ENCODE measurements around the gene DAB2IP.

Gene DAB2IP

DNA sequence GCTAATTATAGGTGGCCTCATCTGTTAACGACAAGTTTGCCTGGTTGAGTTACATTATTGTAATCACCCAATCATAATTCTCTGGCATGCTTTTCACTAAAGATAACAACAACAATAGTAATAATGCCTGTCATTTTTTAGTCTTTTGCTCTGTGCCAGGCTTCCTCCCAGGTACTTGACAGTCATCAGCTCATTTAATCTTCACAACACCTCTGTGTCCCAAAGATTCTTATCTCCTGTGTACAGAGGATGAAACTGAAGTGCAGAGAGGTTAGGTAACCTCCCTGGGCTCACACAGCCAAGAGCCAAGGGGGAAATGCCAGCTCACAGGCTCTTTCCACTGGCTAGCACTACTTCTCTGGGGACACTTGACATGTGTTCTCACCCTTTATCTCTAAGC is 77.5 kb downstream of the DAB2IP start:
- TF ChIP-seq BHLHE40 (IDR thresholded peaks at IDR 0.05; ENCODE audit: borderline replicate concordance) (no peak), SP1 (IDR thresholded peaks at IDR 0.05) (no peak), LEF1 (IDR thresholded peaks at IDR 0.05; ENCODE audit: borderline replicate concordance) (no peak), TARDBP (IDR thresholded peaks at IDR 0.05) (no peak), FOXK2 (IDR thresholded peaks at IDR 0.05) (no peak), SUZ12 (IDR thresholded peaks at IDR 0.05) (no peak), FOXM1 (IDR thresholded peaks at IDR 0.05; ENCODE audit: borderline replicate concordance) (no peak), CTBP1 (IDR thresholded peaks at IDR 0.05; ENCODE audit: borderline replicate concordance) (no peak)
- TF ChIP-seq, protein P1, sequence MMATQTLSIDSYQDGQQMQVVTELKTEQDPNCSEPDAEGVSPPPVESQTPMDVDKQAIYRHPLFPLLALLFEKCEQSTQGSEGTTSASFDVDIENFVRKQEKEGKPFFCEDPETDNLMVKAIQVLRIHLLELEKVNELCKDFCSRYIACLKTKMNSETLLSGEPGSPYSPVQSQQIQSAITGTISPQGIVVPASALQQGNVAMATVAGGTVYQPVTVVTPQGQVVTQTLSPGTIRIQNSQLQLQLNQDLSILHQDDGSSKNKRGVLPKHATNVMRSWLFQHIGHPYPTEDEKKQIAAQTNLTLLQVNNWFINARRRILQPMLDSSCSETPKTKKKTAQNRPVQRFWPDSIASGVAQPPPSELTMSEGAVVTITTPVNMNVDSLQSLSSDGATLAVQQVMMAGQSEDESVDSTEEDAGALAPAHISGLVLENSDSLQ (IDR thresholded peaks at IDR 0.05), result no peak
- POLR2A ChIA-PET, result no interaction called here
- CTCF ChIA-PET, result no interaction called here
- DNase-seq (ENCODE audit: extremely low spot score), result no peak

- TF ChIP-seq TARDBP (IDR thresholded peaks at IDR 0.05) (no peak), NFRKB (IDR thresholded peaks at IDR 0.05) (no peak), FOXK2 (IDR thresholded peaks at IDR 0.05) (no peak), BHLHE40 (IDR thresholded peaks at IDR 0.05; ENCODE audit: borderline replicate concordance) (no peak), FOXA1 (IDR thresholded peaks at IDR 0.05) (no peak), ARNT (IDR thresholded peaks at IDR 0.05) (no peak), ELF4 (IDR thresholded peaks at IDR 0.05) (no peak), HDGF (IDR thresholded peaks at IDR 0.05; ENCODE audit: borderline replicate concordance) (no peak), SUZ12 (IDR thresholded peaks at IDR 0.05) (no peak), SP1 (IDR thresholded peaks at IDR 0.05) (no peak), FOXM1 (IDR thresholded peaks at IDR 0.05; ENCODE audit: borderline replicate concordance) (no peak), ZNF384 (IDR thresholded peaks at IDR 0.05) (no peak), CTBP1 (IDR thresholded peaks at IDR 0.05; ENCODE audit: borderline replicate concordance) (no peak), LEF1 (IDR thresholded peaks at IDR 0.05; ENCODE audit: borderline replicate concordance) (no peak), L3MBTL2 (conservative IDR thresholded peaks at IDR 0.05) (no peak)
- TF ChIP-seq, protein P1 (IDR thresholded peaks at IDR 0.05), result no peak
- DNase-seq (ENCODE audit: extremely low spot score), result no peak
- CTCF ChIA-PET, result no interaction called here
- POLR2A ChIA-PET, result no interaction called here
Measured at GRCh38 chr9:121729769-121730562, 78.5 kb downstream of the DAB2IP start.

DNA sequence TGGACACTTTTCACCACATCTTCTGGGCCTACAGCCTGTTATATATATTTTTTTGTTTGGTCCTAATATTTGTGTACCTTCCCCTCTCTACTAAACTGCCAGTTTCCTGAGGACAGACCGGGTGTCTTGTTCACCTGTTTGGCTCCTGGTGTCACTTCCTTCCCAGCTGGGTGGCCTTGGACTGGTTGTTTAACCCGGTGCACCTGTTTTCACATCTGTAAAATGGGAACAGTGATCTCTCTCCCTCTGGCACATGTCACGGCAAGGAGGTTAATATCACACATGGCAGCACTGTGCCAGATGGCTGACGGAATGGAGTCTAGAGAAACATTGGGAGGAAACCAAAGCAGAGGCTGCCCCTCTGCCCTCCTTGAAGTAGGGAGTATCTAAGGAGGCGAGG is 79.7 kb downstream of the DAB2IP start:
- no peak for DNase-seq (ENCODE audit: extremely low spot score)
- CTCF ChIA-PET, result no interaction called here
- POLR2A ChIA-PET, result no interaction called here
- TF ChIP-seq NFRKB (IDR thresholded peaks at IDR 0.05) (no peak), SP1 (IDR thresholded peaks at IDR 0.05) (no peak), ARNT (IDR thresholded peaks at IDR 0.05) (no peak)
- TF ChIP-seq, protein P1 (IDR thresholded peaks at IDR 0.05), result no peak

DNA sequence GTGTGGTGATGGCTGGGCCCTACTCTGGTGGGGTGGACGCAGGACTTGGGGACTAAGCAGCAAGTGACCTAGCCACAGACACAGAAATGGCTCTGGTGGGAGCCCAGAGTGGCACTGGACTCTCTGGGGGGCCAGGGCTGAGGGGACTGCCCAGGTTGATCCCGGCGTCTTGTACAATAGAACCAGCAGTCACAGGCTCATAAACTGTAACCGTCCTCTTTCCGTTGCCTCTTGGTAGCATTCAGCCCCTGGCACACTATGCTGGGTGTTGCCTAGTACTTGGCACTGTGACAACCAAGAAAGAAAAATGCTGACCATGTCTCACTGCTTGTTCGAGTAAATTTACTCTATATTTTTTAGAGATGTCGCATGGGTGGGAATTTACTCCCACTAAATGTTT is 80.5 kb downstream of the DAB2IP start:
- POLR2A ChIA-PET, result no interaction called here
- DNase-seq (ENCODE audit: extremely low spot score), result no peak
- TF ChIP-seq LEF1 (IDR thresholded peaks at IDR 0.05; ENCODE audit: borderline replicate concordance), result no peak
- no peak for TF ChIP-seq CTBP1 (IDR thresholded peaks at IDR 0.05; ENCODE audit: borderline replicate concordance)
- TF ChIP-seq HDGF (IDR thresholded peaks at IDR 0.05; ENCODE audit: borderline replicate concordance), result no peak
- TF ChIP-seq L3MBTL2 (conservative IDR thresholded peaks at IDR 0.05), result no peak
- no peak for TF ChIP-seq BHLHE40 (IDR thresholded peaks at IDR 0.05; ENCODE audit: borderline replicate concordance)
- TF ChIP-seq SP1 (IDR thresholded peaks at IDR 0.05), result no peak
- TF ChIP-seq ZNF384 (IDR thresholded peaks at IDR 0.05), result no peak
- CTCF ChIA-PET, result no interaction called here

DNA sequence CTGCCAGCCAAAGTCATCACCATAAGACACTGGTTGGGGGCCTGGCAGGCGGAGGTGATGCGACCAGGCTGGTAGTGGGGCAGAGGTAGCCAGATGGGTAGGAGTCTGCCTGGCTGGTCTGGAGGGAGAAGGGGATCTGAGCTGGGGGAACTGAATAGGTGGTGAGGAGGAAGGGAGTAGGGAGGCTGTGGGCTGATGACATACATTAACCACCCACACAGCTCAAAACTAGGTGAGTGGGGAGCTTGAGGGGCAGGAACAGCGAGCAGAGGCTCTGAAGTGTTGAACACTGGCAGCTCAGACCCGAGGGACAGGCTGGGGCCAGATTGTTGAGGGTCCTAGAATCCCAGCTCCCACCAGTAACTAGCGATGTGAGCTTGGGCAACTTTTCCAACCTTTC is 81.0 kb downstream of the DAB2IP start:
- CTCF ChIA-PET, result interaction anchor here (0.6 kb wide), 1 partner anchor 22 kb away, joined by 3 read pairs; no protein-coding TSS in a partner anchor
- TF ChIP-seq ARNT (IDR thresholded peaks at IDR 0.05) (no peak), FOXM1 (IDR thresholded peaks at IDR 0.05; ENCODE audit: borderline replicate concordance) (no peak)
- POLR2A ChIA-PET, result no interaction called here
- DNase-seq (ENCODE audit: extremely low spot score), result no peak

DNA sequence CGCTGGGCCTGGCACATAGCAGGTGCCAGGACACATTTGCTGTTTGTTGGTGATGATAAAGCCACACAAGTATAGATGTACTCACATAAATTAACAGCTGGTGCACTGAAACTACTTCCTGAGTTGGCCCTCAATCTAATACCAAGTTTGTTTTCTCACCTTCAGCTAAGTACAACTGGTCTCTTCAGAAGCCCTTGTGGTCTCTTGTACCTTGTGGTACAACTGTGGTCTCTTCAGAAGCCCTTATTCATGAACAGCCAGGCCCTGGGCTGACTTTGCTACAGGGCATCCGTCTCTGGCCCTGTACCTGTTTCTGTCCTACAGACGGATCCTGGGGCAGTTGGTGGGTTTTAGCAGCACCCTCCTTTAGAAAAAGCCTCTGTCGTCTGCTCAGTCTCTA is 81.5 kb downstream of the DAB2IP start:
- POLR2A ChIA-PET, result no interaction called here

More for the DNA sequence above, 81.5 kb downstream of the DAB2IP start:
- no peak for DNase-seq (ENCODE audit: extremely low spot score)
- CTCF ChIA-PET, result interaction anchor here (0.6 kb wide), 1 partner anchor 21 kb away, joined by 3 read pairs; no protein-coding TSS in a partner anchor
- no peak for TF ChIP-seq FOXA1 (IDR thresholded peaks at IDR 0.05)
- no peak for TF ChIP-seq ZNF384 (IDR thresholded peaks at IDR 0.05)
- TF ChIP-seq TARDBP (IDR thresholded peaks at IDR 0.05), result no peak
- TF ChIP-seq LEF1 (IDR thresholded peaks at IDR 0.05; ENCODE audit: borderline replicate concordance), result no peak
- TF ChIP-seq, protein P1 (IDR thresholded peaks at IDR 0.05), result no peak
- no peak for TF ChIP-seq L3MBTL2 (conservative IDR thresholded peaks at IDR 0.05)
- TF ChIP-seq SUZ12 (IDR thresholded peaks at IDR 0.05), result no peak
- TF ChIP-seq NFRKB (IDR thresholded peaks at IDR 0.05), result no peak
- TF ChIP-seq ELF4 (IDR thresholded peaks at IDR 0.05), result no peak
- no peak for TF ChIP-seq FOXM1 (IDR thresholded peaks at IDR 0.05; ENCODE audit: borderline replicate concordance)
